Keratinocyte (primary cell): ENCODE results near the gene MTHFD1L.

ENCODE experiments used
- CTCF ChIP-seq, 3 experiments: IDR thresholded peaks in 1 of 3; conservative IDR thresholded peaks in 1 of 3; optimal IDR thresholded peaks in 1 of 3; 2 replicates in 2 of 3; 3 replicates in 1 of 3; pipeline versions ENCODE3 to v1.5.1; 2011; ENCODE audit warnings: low read length in 3 of 3, mild to moderate bottlenecking in 3 of 3, moderate library complexity in 2 of 3, control low read depth in 1 of 3, inconsistent platforms in 1 of 3; ENCODE audit not compliant: insufficient read depth in 2 of 3; ENCODE audit errors: extremely low read depth in 1 of 3
- EZH2 ChIP-seq: IDR thresholded peaks from one replicate; pipeline ENCODE4 v1.6.1; 2012; ENCODE audit warnings: inconsistent platforms, mild to moderate bottlenecking, low read length, moderate library complexity

- TF ChIP-seq CTCF (optimal IDR thresholded peaks at IDR 0.05 in 1 of 3, IDR thresholded peaks at IDR 0.05 in 1 of 3, conservative IDR thresholded peaks at IDR 0.05 in 1 of 3; ENCODE audit: extremely low read depth in 1 of 3, insufficient read depth in 2 of 3, low read length in 3 of 3) (no peak), EZH2 (no peak)
These were observed 232.7 kb downstream of the MTHFD1L start for GRCh38 chr6:151098166-151098565.
